ENCODE measurements around the gene SMURF1. TPM values are rescaled to one million over a fixed set of nuclear protein-coding genes. Genes with fewer than 3 reads are reported as not detected.

The SMURF1 gene
- total RNA-seq, 6 experiments from 2014 or later: 17.8 to 23.4 (median 21.3) TPM

DNA sequence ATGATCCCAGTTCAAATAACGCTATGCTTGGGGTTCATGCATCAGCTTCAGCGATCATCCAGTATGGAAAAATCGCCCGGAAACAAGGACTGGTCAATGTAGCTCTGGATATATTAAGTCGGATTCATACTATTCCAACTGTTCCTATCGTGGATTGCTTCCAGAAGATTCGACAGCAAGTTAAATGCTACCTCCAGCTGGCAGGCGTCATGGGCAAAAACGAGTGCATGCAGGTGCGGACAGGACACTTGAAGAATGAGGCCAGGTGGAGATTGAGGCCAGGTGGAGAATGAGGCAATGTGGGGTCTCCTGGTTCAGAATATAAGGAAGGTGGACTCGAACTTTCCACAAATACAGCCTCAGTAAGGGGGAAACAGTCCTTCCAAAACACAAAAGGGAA lies 159.8 kb downstream of the SMURF1 start:
- H3K36me3 Mint-ChIP-seq (ENCODE audit: low read depth): peaks cover 66% of the 10 kb centered on the region
- TF ChIP-seq, protein P1, sequence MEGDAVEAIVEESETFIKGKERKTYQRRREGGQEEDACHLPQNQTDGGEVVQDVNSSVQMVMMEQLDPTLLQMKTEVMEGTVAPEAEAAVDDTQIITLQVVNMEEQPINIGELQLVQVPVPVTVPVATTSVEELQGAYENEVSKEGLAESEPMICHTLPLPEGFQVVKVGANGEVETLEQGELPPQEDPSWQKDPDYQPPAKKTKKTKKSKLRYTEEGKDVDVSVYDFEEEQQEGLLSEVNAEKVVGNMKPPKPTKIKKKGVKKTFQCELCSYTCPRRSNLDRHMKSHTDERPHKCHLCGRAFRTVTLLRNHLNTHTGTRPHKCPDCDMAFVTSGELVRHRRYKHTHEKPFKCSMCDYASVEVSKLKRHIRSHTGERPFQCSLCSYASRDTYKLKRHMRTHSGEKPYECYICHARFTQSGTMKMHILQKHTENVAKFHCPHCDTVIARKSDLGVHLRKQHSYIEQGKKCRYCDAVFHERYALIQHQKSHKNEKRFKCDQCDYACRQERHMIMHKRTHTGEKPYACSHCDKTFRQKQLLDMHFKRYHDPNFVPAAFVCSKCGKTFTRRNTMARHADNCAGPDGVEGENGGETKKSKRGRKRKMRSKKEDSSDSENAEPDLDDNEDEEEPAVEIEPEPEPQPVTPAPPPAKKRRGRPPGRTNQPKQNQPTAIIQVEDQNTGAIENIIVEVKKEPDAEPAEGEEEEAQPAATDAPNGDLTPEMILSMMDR (IDR thresholded peaks at IDR 0.05): no peak
- no peak for DNase-seq
- peaks cover 6% of the 10 kb centered on the region; the same call in 1 of the 2 replicates for H3K4me1 Mint-ChIP-seq (ENCODE audit: low read depth)
- H3K9me3 Mint-ChIP-seq: no peaks in the 10 kb centered on the region
- H3K27ac Mint-ChIP-seq: no peak overlapping the region
- H3K27me3 Mint-ChIP-seq (ENCODE audit: insufficient read depth): no peaks in the 10 kb centered on the region; the same call in 1 of the 2 replicates
- H3K4me3 Mint-ChIP-seq: no peak overlapping the region

DNA sequence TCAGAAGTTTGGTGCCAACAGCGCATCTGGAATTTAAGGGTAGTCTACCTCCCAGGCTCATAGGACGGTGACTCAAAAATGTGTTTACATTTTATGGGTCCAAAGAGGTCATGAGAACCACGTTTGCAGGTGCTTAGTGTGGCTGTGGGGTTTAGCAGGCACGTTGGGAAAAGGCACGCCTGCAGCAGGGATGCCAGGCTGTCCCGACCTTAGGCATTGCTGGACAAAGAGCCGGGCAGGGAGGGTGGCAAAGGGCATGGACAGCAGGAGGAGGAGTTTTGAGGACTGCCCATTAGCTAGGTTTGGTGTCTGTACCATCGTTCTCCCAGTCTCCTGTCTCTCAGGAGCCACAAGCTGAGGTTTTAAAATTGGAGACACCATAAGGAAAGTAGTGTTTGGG lies 161.2 kb downstream of the SMURF1 start:
- TF ChIP-seq, protein P1 (IDR thresholded peaks at IDR 0.05): no peak
- DNase-seq: no peak
- Mint-ChIP-seq H3K4me1 (ENCODE audit: low read depth) (peaks cover 6% of the 10 kb centered on the region; the same call in 1 of the 2 replicates), H3K4me3 (no peak overlapping the region), H3K9me3 (no peaks in the 10 kb centered on the region), H3K27me3 (ENCODE audit: insufficient read depth) (no peaks in the 10 kb centered on the region; the same call in 1 of the 2 replicates), H3K27ac (no peak overlapping the region), H3K36me3 (ENCODE audit: low read depth) (peaks cover 60% of the 10 kb centered on the region)

DNA sequence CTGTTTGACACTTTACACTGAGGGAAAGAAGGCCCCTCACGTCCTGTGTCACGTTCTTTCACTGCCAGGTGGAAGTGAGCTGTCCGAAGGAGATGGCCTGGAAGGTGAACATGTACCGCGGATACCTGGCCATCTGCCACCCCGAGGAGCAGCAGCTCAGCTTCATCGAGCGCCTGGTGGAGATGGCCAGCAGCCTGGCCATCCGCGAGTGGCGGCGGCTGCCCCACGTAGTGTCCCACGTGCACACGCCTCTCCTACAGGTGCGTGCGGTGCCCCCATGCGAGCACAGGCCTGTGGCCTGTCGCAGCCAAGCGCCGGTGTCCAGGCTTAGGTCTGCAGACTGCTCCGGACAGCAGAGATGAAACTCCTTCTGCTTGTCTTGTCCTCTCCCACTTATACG lies 162.2 kb downstream of the SMURF1 start:
- TF ChIP-seq, protein P1 (IDR thresholded peaks at IDR 0.05): no peak
- DNase-seq: no peak
- peaks cover 52% of the 10 kb centered on the region for H3K36me3 Mint-ChIP-seq (ENCODE audit: low read depth)
- no peaks in the 10 kb centered on the region; the same call in 1 of the 2 replicates for H3K27me3 Mint-ChIP-seq (ENCODE audit: insufficient read depth)
- H3K4me1 Mint-ChIP-seq (ENCODE audit: low read depth): peaks cover 6% of the 10 kb centered on the region; the same call in 1 of the 2 replicates
- H3K27ac Mint-ChIP-seq: no peak overlapping the region
- H3K9me3 Mint-ChIP-seq: no peaks in the 10 kb centered on the region
- no peak overlapping the region for H3K4me3 Mint-ChIP-seq

DNA sequence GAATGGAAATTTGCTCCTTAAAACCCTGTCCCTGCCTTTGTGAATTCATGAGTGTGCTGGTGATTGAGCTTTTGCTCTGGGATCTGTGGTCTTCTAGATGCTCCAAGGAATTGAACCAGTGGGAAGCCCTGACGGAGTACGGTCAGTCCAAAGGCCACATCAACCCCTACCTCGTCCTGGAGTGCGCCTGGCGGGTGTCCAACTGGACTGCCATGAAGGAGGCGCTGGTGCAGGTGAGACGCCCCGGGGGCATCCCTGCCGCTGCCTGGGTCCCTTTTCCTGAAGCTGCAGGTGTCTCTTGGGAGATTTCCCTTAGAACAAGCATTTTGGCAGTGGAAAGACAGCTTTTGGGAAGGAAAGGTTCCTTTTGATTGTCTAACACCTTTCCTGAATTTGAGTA lies 165.2 kb downstream of the SMURF1 start:
- DNase-seq: no peak
- Mint-ChIP-seq H3K27ac (no peak overlapping the region), H3K4me3 (no peak overlapping the region), H3K4me1 (ENCODE audit: low read depth) (no peaks in the 10 kb centered on the region), H3K27me3 (ENCODE audit: insufficient read depth) (no peaks in the 10 kb centered on the region; the same call in 1 of the 2 replicates), H3K36me3 (ENCODE audit: low read depth) (peaks cover 42% of the 10 kb centered on the region), H3K9me3 (no peaks in the 10 kb centered on the region)
- TF ChIP-seq, protein P1 (IDR thresholded peaks at IDR 0.05): no peak

Other genes with a start within 250 kb of the SMURF1 start
- not detected for gene KPNA7, start 64.0 kb upstream of the SMURF1 start, total RNA-seq (2021; fragmentation: NEBNext Ultra II Directional; extraction: Animal tissue kit (Norgen Biotek cat#: 25700))
- under 1 TPM in 1 of 6 experiments, not detected in 5; 0.05 TPM for gene MYH16, start 128.7 kb upstream of the SMURF1 start, total RNA-seq (2021; fragmentation: NEBNext Ultra II Directional; extraction: Animal tissue kit (Norgen Biotek cat#: 25700))
- 100 to 1,000 TPM; 261 to 285 (median 281) TPM for gene ARPC1A, start 181.8 kb upstream of the SMURF1 start, total RNA-seq (2021; fragmentation: NEBNext Ultra II Directional; extraction: Animal tissue kit (Norgen Biotek cat#: 25700))
- gene ARPC1B, start 230.6 kb upstream of the SMURF1 start, total RNA-seq (2021; fragmentation: NEBNext Ultra II Directional; extraction: Animal tissue kit (Norgen Biotek cat#: 25700)): 100 to 1,000 TPM; 233 to 281 (median 249) TPM

Measured in HFFc6 (cell line).